ENCODE data around the gene TEX19. TPM values are rescaled to one million over a fixed set of nuclear protein-coding genes. Genes with fewer than 3 reads are reported as not detected.
A peak's percentile ranks its signal among the peaks of the same experiment; 100 is the strongest.

TEX19 gene
- total and polyA plus RNA-seq, 9 of the 15 experiments (the other 6 are each of a cell fraction or from before 2014, with no cell fraction given): 0.10 to 4.9 (median 1.9) TPM

DNA sequence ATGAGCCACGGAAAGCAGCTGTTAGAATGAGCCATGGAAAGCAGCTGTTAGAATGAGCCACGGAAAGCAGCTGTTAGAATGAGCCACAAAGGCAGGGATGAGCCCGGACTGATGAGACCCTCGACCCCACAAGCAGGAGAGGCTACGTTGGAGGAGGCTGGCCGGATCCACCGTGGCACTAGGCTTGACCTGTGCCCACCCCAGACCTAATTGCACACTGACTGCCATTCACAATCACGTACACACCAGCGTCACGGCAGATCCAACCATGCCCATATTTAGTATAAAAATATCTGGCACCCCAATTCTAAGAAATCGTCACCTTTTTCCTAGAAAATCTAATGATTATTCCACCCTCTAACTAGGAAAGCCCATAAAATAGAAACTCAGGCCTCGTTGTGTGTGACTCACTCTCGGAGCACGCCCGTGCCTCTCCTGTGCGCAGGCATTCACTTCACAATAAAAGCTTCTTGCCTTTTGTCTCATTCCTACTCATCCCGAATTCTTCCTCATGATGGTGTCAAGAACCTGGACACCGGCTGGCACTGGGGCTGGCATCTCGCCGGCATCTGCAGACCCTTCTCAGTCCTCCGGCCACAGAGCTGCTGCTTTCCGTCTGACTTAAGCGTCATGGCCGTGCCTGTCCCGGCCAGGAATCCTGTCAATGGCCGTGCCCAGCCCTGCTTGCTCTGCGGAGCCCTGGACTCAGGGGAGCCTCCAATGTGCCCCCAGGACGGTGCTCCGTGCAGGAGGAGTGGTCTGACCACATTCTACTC is 20.0 kb upstream of the TEX19 start (continued):
- TF ChIP-seq, protein P1, sequence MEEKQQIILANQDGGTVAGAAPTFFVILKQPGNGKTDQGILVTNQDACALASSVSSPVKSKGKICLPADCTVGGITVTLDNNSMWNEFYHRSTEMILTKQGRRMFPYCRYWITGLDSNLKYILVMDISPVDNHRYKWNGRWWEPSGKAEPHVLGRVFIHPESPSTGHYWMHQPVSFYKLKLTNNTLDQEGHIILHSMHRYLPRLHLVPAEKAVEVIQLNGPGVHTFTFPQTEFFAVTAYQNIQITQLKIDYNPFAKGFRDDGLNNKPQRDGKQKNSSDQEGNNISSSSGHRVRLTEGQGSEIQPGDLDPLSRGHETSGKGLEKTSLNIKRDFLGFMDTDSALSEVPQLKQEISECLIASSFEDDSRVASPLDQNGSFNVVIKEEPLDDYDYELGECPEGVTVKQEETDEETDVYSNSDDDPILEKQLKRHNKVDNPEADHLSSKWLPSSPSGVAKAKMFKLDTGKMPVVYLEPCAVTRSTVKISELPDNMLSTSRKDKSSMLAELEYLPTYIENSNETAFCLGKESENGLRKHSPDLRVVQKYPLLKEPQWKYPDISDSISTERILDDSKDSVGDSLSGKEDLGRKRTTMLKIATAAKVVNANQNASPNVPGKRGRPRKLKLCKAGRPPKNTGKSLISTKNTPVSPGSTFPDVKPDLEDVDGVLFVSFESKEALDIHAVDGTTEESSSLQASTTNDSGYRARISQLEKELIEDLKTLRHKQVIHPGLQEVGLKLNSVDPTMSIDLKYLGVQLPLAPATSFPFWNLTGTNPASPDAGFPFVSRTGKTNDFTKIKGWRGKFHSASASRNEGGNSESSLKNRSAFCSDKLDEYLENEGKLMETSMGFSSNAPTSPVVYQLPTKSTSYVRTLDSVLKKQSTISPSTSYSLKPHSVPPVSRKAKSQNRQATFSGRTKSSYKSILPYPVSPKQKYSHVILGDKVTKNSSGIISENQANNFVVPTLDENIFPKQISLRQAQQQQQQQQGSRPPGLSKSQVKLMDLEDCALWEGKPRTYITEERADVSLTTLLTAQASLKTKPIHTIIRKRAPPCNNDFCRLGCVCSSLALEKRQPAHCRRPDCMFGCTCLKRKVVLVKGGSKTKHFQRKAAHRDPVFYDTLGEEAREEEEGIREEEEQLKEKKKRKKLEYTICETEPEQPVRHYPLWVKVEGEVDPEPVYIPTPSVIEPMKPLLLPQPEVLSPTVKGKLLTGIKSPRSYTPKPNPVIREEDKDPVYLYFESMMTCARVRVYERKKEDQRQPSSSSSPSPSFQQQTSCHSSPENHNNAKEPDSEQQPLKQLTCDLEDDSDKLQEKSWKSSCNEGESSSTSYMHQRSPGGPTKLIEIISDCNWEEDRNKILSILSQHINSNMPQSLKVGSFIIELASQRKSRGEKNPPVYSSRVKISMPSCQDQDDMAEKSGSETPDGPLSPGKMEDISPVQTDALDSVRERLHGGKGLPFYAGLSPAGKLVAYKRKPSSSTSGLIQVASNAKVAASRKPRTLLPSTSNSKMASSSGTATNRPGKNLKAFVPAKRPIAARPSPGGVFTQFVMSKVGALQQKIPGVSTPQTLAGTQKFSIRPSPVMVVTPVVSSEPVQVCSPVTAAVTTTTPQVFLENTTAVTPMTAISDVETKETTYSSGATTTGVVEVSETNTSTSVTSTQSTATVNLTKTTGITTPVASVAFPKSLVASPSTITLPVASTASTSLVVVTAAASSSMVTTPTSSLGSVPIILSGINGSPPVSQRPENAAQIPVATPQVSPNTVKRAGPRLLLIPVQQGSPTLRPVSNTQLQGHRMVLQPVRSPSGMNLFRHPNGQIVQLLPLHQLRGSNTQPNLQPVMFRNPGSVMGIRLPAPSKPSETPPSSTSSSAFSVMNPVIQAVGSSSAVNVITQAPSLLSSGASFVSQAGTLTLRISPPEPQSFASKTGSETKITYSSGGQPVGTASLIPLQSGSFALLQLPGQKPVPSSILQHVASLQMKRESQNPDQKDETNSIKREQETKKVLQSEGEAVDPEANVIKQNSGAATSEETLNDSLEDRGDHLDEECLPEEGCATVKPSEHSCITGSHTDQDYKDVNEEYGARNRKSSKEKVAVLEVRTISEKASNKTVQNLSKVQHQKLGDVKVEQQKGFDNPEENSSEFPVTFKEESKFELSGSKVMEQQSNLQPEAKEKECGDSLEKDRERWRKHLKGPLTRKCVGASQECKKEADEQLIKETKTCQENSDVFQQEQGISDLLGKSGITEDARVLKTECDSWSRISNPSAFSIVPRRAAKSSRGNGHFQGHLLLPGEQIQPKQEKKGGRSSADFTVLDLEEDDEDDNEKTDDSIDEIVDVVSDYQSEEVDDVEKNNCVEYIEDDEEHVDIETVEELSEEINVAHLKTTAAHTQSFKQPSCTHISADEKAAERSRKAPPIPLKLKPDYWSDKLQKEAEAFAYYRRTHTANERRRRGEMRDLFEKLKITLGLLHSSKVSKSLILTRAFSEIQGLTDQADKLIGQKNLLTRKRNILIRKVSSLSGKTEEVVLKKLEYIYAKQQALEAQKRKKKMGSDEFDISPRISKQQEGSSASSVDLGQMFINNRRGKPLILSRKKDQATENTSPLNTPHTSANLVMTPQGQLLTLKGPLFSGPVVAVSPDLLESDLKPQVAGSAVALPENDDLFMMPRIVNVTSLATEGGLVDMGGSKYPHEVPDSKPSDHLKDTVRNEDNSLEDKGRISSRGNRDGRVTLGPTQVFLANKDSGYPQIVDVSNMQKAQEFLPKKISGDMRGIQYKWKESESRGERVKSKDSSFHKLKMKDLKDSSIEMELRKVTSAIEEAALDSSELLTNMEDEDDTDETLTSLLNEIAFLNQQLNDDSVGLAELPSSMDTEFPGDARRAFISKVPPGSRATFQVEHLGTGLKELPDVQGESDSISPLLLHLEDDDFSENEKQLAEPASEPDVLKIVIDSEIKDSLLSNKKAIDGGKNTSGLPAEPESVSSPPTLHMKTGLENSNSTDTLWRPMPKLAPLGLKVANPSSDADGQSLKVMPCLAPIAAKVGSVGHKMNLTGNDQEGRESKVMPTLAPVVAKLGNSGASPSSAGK (IDR thresholded peaks at IDR 0.05): peak; percentile 86
- 0 out of 2 replicates have a peak, but pooled peaks have one; percentile 24 for TF ChIP-seq ZNF444 (CRISPR knock-in tag; IDR thresholded peaks at IDR 0.05)
- TF ChIP-seq, protein P2, sequence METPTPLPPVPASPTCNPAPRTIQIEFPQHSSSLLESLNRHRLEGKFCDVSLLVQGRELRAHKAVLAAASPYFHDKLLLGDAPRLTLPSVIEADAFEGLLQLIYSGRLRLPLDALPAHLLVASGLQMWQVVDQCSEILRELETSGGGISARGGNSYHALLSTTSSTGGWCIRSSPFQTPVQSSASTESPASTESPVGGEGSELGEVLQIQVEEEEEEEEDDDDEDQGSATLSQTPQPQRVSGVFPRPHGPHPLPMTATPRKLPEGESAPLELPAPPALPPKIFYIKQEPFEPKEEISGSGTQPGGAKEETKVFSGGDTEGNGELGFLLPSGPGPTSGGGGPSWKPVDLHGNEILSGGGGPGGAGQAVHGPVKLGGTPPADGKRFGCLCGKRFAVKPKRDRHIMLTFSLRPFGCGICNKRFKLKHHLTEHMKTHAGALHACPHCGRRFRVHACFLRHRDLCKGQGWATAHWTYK (CRISPR knock-in tag; IDR thresholded peaks at IDR 0.05): peak; percentile 99
- TF ChIP-seq SPI1 (IDR thresholded peaks at IDR 0.05; ENCODE audit: borderline replicate concordance, low read depth, low read length): no peak
- no peak for TF ChIP-seq ZNF384 (IDR thresholded peaks at IDR 0.05; ENCODE audit: low read depth, low read length)
- peak; percentile 54; the same call in 1 of the 2 replicates for TF ChIP-seq SMARCC2 (IDR thresholded peaks at IDR 0.05; ENCODE audit: low read depth)
- peak in 1 of 2 experiments; percentile 37; a peak in 1 of 4 replicates for TF ChIP-seq MAZ (CRISPR knock-in tag; conservative IDR thresholded peaks at IDR 0.05 in 1 of 2, IDR thresholded peaks at IDR 0.05 in 1 of 2)
- TF ChIP-seq, protein P3, sequence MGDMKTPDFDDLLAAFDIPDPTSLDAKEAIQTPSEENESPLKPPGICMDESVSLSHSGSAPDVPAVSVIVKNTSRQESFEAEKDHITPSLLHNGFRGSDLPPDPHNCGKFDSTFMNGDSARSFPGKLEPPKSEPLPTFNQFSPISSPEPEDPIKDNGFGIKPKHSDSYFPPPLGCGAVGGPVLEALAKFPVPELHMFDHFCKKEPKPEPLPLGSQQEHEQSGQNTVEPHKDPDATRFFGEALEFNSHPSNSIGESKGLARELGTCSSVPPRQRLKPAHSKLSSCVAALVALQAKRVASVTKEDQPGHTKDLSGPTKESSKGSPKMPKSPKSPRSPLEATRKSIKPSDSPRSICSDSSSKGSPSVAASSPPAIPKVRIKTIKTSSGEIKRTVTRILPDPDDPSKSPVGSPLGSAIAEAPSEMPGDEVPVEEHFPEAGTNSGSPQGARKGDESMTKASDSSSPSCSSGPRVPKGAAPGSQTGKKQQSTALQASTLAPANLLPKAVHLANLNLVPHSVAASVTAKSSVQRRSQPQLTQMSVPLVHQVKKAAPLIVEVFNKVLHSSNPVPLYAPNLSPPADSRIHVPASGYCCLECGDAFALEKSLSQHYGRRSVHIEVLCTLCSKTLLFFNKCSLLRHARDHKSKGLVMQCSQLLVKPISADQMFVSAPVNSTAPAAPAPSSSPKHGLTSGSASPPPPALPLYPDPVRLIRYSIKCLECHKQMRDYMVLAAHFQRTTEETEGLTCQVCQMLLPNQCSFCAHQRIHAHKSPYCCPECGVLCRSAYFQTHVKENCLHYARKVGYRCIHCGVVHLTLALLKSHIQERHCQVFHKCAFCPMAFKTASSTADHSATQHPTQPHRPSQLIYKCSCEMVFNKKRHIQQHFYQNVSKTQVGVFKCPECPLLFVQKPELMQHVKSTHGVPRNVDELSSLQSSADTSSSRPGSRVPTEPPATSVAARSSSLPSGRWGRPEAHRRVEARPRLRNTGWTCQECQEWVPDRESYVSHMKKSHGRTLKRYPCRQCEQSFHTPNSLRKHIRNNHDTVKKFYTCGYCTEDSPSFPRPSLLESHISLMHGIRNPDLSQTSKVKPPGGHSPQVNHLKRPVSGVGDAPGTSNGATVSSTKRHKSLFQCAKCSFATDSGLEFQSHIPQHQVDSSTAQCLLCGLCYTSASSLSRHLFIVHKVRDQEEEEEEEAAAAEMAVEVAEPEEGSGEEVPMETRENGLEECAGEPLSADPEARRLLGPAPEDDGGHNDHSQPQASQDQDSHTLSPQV (IDR thresholded peaks at IDR 0.05): peak; percentile 93
- TF ChIP-seq PTTG1 (tag; IDR thresholded peaks at IDR 0.05; ENCODE audit: low read depth): no peak
